Glutamatergic neuron (in vitro differentiated cells): ENCODE measurements around the gene CDC27. TPM values are rescaled to one million over a fixed set of nuclear protein-coding genes. Genes with fewer than 3 reads are reported as not detected.
"Not testable (repeated sequence)": the region's sequence is repeated elsewhere in the genome, so short reads cannot be mapped to it uniquely, and the experiment has no call there.

Source experiments
- DNase-seq: peaks from one replicate; pipeline ENCODE4 v3.0.0; 2022
- H3K27ac Mint-ChIP-seq: one replicate; pipeline ENCODE4 v1.8.0; 2020; ENCODE audit warnings: mild to moderate bottlenecking, mixed read lengths, inconsistent platforms; ENCODE audit not compliant: unreplicated experiment
- H3K27me3 Mint-ChIP-seq: one replicate; pipeline ENCODE4 v1.8.0; 2020; ENCODE audit warnings: mild to moderate bottlenecking, moderate library complexity, mixed read lengths, inconsistent platforms; ENCODE audit not compliant: unreplicated experiment
- H3K36me3 Mint-ChIP-seq: one replicate; pipeline ENCODE4 v1.8.0; 2020; ENCODE audit warnings: mild to moderate bottlenecking, mixed read lengths, inconsistent platforms; ENCODE audit not compliant: unreplicated experiment
- H3K4me1 Mint-ChIP-seq: one replicate; pipeline ENCODE4 v1.8.0; 2020; ENCODE audit warnings: mild to moderate bottlenecking, low read depth, mixed read lengths, inconsistent platforms; ENCODE audit not compliant: unreplicated experiment
- H3K4me3 Mint-ChIP-seq: one replicate; pipeline ENCODE4 v1.8.0; 2020; ENCODE audit warnings: mild to moderate bottlenecking, mixed read lengths, inconsistent platforms; ENCODE audit not compliant: unreplicated experiment
- H3K9me3 Mint-ChIP-seq: one replicate; pipeline ENCODE4 v1.8.0; 2020; ENCODE audit warnings: mild to moderate bottlenecking, moderate library complexity, mixed read lengths, inconsistent platforms; ENCODE audit not compliant: unreplicated experiment
- total RNA-seq: library from RNA; stranded (reverse); fragmentation: NEBNext Ultra II Directional; extraction: Animal tissue kit (Norgen Biotek cat#: 25700); gene quantifications from one replicate; pipeline ENCODE4 v1.2.1, GENCODE V29; 2021; ENCODE audit not compliant: unreplicated experiment
- TF ChIP-seq, protein P1 (sequence below): fragments of 200-600 bp; sonication (generic); IDR thresholded peaks from one replicate; pipeline ENCODE4 v1.5.0; 2021; ENCODE audit not compliant: partially characterized antibody, unreplicated experiment

CDC27 gene
- total RNA-seq, 1 donor from 2014 or later, result 94.6 TPM

DNA sequence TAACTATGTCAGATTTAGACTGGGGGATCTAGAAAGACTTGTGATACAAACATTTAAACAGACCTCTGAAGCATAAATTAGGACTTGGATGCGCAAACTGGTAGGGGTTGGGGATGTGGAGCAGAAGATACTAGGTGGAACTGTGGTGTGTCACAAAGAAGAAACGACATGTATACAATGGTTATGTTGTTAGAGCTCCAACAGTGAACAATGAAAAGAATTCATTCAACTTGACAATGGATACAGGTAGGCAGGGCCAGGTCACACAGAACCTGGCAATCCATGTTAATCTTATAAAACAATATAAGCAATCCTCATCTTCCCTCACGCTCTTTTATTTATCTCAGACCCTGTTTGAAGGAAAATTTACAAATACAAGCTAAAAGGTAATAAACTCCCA lies 102.0 kb downstream of the CDC27 start:
- Mint-ChIP-seq H3K27me3 (no peaks in the 10 kb centered on the region), H3K36me3 (no peaks in the 10 kb centered on the region), H3K4me3 (no peak overlapping the region), H3K9me3 (no peaks in the 10 kb centered on the region), H3K4me1 (no peaks in the 10 kb centered on the region), H3K27ac (no peak overlapping the region)
- DNase-seq, result no peak
- TF ChIP-seq, protein P1, sequence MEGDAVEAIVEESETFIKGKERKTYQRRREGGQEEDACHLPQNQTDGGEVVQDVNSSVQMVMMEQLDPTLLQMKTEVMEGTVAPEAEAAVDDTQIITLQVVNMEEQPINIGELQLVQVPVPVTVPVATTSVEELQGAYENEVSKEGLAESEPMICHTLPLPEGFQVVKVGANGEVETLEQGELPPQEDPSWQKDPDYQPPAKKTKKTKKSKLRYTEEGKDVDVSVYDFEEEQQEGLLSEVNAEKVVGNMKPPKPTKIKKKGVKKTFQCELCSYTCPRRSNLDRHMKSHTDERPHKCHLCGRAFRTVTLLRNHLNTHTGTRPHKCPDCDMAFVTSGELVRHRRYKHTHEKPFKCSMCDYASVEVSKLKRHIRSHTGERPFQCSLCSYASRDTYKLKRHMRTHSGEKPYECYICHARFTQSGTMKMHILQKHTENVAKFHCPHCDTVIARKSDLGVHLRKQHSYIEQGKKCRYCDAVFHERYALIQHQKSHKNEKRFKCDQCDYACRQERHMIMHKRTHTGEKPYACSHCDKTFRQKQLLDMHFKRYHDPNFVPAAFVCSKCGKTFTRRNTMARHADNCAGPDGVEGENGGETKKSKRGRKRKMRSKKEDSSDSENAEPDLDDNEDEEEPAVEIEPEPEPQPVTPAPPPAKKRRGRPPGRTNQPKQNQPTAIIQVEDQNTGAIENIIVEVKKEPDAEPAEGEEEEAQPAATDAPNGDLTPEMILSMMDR, result no peak

DNA sequence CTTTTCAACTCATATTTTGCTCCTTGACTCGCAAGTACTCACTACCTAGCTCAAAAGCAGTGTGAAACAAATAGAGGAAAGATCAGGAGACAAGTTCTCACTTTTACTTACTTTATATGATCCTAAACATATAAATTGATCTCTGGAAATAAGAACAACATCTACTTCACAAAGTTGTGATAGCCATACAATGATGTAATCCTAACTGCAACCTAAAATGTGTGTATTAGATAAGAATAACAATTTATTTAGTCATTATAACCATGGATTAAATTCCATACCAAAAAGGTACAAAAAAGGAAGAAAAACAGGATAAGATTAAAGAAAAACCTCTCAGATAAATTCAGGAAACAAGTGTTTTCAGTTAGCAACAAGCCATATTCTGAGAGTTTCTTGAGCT lies 103.4 kb downstream of the CDC27 start:
- no peak overlapping the region for H3K27ac Mint-ChIP-seq
- no peak overlapping the region for H3K4me3 Mint-ChIP-seq
- no peaks in the 10 kb centered on the region for H3K36me3 Mint-ChIP-seq
- H3K9me3 Mint-ChIP-seq, result no peaks in the 10 kb centered on the region
- DNase-seq, result no peak
- H3K27me3 Mint-ChIP-seq, result no peaks in the 10 kb centered on the region
- H3K4me1 Mint-ChIP-seq, result no peaks in the 10 kb centered on the region
- TF ChIP-seq, protein P1, result no peak

DNA sequence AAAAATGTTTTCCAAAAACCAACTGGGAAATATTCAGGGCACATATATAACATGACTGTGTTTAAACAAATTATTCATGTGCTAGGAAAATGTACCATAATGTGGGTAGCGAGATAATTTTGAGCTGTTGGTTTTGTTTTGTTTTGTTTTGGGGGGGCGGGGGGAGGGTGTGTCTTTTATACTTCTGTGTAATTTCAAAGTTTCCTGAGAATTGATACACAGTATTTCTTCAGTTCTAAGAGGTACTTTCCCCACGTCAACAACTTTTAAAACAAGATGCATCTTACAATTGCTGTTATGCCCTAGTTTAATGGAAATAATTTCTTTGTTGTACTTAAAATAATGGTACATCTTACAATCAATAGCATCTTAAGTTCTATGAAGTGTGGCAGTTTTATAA lies 110.3 kb downstream of the CDC27 start:
- TF ChIP-seq, protein P1, result no peak
- Mint-ChIP-seq H3K36me3 (no peaks in the 10 kb centered on the region), H3K4me1 (peaks cover 16% of the 10 kb centered on the region), H3K27me3 (no peaks in the 10 kb centered on the region), H3K27ac (no peak overlapping the region), H3K9me3 (no peaks in the 10 kb centered on the region), H3K4me3 (no peak overlapping the region)
- DNase-seq, result no peak

DNA sequence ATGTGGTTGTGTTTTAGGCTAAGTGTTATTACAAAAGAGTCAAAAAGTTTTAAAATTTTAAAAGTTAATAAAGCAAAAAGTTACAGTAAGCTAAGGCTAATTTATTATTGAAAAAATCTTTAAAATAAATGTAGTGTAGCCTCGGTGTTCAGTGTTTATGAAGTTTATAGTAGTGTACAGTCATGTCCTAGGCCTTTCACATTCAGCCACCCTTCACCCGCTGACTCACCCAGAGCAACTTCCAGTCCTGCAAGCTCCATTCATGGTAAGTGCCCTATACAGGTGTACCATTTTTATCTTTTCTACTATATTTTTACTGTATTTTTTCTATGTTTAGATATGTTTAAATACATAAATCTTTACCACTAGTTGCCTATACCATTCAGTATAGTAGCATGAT lies 111.5 kb downstream of the CDC27 start:
- H3K4me3 Mint-ChIP-seq, result no peak overlapping the region
- peaks cover 25% of the 10 kb centered on the region for H3K4me1 Mint-ChIP-seq
- peaks cover 5% of the 10 kb centered on the region for H3K9me3 Mint-ChIP-seq
- peak overlapping the region; percentile 35 for H3K27ac Mint-ChIP-seq
- no peaks in the 10 kb centered on the region for H3K36me3 Mint-ChIP-seq
- DNase-seq, result no peak
- peaks cover 5% of the 10 kb centered on the region for H3K27me3 Mint-ChIP-seq
- TF ChIP-seq, protein P1, result no peak

DNA sequence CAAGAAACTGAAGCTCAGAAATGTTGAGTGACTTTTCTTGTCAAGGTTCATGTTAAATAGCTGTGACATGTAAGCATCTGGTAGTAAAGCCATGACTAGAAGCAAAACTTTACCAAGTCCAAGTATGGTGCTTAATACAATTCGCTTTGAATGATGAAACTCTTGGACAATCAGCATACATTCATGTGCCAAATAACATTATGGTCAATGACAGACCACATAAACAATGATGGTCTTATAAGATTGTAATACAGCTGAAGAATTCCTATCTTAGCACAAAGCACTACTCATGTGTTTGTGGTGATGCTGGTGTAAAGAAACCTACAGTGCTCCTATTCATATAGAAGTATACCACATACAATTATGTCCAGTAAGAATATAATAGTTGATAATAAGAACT lies 112.9 kb downstream of the CDC27 start:
- peaks cover 7% of the 10 kb centered on the region for H3K27me3 Mint-ChIP-seq
- peaks cover 5% of the 10 kb centered on the region for H3K9me3 Mint-ChIP-seq
- DNase-seq, result no peak
- H3K36me3 Mint-ChIP-seq, result no peaks in the 10 kb centered on the region
- H3K27ac Mint-ChIP-seq, result no peak overlapping the region
- H3K4me1 Mint-ChIP-seq, result peaks cover 30% of the 10 kb centered on the region
- H3K4me3 Mint-ChIP-seq, result no peak overlapping the region
- TF ChIP-seq, protein P1, result no peak

DNA sequence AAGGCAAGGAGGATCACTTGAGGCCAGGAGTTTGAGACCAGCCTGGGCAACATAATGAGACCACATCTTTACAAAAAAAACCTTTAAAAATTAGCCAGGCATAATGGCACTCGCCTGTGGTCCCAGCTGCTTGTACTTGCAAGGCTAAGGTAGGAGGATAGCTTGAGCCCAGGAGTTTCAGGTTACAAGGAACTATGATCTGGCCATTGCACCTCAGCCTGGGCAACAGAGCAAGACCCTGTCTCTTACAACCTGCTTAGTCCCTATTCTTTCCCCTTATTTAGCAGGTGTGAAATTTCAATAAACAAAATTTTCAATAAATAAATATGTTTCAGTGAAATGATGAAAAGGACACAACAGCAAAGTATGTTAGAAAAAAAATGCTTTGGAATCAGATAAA lies 114.7 kb downstream of the CDC27 start:
- Mint-ChIP-seq H3K27ac (peak overlapping the region; percentile 88), H3K4me1 (peaks cover 41% of the 10 kb centered on the region)
- H3K27me3 Mint-ChIP-seq, H3K4me3 Mint-ChIP-seq, H3K36me3 Mint-ChIP-seq, DNase-seq, H3K9me3 Mint-ChIP-seq: not testable (repeated sequence)

DNA sequence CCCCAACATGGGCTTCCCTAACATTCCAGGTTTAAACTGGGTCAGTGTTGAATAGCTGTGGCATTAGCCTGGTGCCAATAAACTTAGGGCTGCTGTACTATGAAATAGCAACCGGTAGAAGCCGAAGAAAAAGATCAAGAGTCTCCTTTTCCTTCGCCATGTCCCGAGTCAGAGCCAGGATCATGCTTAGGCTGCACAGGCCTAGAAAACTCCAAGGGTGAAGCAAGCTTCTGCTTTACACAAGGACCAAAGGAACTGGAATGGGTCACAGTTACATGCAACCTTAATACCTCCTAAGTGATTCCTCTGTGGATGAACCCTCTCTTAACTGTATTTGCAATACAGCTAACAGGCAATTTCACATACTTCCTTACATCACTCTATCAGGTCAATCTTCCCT lies 115.5 kb downstream of the CDC27 start:
- not testable (repeated sequence) for H3K36me3 Mint-ChIP-seq, H3K9me3 Mint-ChIP-seq, DNase-seq
- Mint-ChIP-seq H3K4me3 (peak overlapping the region; percentile 50), H3K27ac (peak overlapping the region; percentile 88), H3K27me3 (peaks cover 10% of the 10 kb centered on the region), H3K4me1 (peaks cover 47% of the 10 kb centered on the region)
